ENCODE measurements around the gene ARID5B.
"Not testable (repeated sequence)": the region's sequence is repeated elsewhere in the genome, so short reads cannot be mapped to it uniquely, and the experiment has no call there.

Gene ARID5B

GRCh38 chr10:62016623-62017490, 115.4 kb downstream of the ARID5B start:
- no peak for DNase-seq (ENCODE audit: low read depth)

GRCh38 chr10:62017491-62017870, 116.0 kb downstream of the ARID5B start:
- DNase-seq (ENCODE audit: low read depth), result no peak

GRCh38 chr10:62018131-62018911, 116.8 kb downstream of the ARID5B start:
- no peak for DNase-seq (ENCODE audit: low read depth)

GRCh38 chr10:62019013-62019684, 117.7 kb downstream of the ARID5B start:
- DNase-seq (ENCODE audit: low read depth), result no peak

- no peak for DNase-seq (ENCODE audit: low read depth)
These were observed 118.3 kb downstream of the ARID5B start for GRCh38 chr10:62019685-62020359.

- no peak for DNase-seq (ENCODE audit: low read depth)
These were observed 119.7 kb downstream of the ARID5B start for GRCh38 chr10:62021128-62021665.

- no peak for DNase-seq (ENCODE audit: low read depth)
These were observed 120.7 kb downstream of the ARID5B start for GRCh38 chr10:62021978-62022802.

- no peak for DNase-seq (ENCODE audit: low read depth)
These were observed 121.3 kb downstream of the ARID5B start for GRCh38 chr10:62022830-62023229.

GRCh38 chr10:62023329-62023728, 121.8 kb downstream of the ARID5B start:
- DNase-seq (ENCODE audit: low read depth), result no peak

- DNase-seq (ENCODE audit: low read depth), result no peak
These were observed 122.7 kb downstream of the ARID5B start for GRCh38 chr10:62024026-62024701.

GRCh38 chr10:62025134-62025794, 123.8 kb downstream of the ARID5B start:
- DNase-seq (ENCODE audit: low read depth), result no peak

GRCh38 chr10:62025901-62026879, 124.7 kb downstream of the ARID5B start:
- DNase-seq (ENCODE audit: low read depth), result no peak

GRCh38 chr10:62027841-62028501, 126.5 kb downstream of the ARID5B start:
- no peak for DNase-seq (ENCODE audit: low read depth)

- not testable (repeated sequence) for DNase-seq (ENCODE audit: low read depth)
These were observed 127.0 kb downstream of the ARID5B start for GRCh38 chr10:62028502-62028842.

GRCh38 chr10:62029401-62029800, 127.9 kb downstream of the ARID5B start:
- no peak for DNase-seq (ENCODE audit: low read depth)

- no peak for DNase-seq (ENCODE audit: low read depth)
These were observed 130.0 kb downstream of the ARID5B start for GRCh38 chr10:62031507-62031906.

- no peak for DNase-seq (ENCODE audit: low read depth)
These were observed 131.6 kb downstream of the ARID5B start for GRCh38 chr10:62033125-62033524.

- DNase-seq (ENCODE audit: low read depth), result no peak
These were observed 132.7 kb downstream of the ARID5B start for GRCh38 chr10:62034096-62034640.

Data from HS-27A (cell line).